ENCODE measurements around the gene ZDHHC11B.

The ZDHHC11B gene

DNA sequence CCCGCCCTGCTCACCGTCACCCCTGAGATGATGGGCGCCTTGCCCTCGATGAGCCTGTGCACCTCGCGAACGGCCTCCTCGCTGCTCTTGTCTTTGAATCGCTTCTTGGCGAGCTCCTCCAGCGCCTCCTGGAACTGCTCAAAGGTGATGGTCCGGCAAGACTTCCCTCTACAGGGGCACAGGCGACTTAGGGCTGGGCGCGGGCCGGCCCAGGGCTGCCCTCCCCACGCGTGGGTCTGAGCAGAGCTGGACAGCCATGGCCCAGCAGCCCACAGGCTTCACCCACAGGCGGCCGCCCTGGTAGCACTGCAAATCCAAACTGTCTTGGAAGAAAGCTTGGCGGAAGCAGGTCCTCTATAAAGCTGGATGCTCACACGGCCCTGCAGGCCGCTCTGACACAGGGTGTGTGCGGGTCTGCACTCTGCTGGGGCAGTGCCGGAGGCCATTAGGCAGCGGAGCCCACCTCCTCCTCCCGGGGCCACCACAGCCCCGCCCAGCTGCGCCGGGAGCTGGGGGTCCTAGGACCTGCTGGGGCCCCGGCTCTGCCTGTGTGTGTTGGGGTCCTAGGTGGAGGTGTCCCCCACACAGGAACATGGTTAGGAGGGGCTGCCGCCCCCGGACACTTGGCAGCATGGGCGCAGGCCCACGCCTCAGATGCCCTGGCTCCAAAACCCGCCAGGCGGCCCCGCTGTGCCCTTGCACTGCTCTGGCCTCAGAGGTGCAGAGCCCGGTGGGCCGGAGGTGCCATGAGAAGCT lies 118.4 kb downstream of the ZDHHC11B start:
- Histone ChIP-seq H3K9me3 (ENCODE audit: control insufficient read depth in 1 of 2, low read length in 2 of 2) (no peaks in the 10 kb centered on the region), H3K9ac (ENCODE audit: low read depth in 1 of 2, low read length in 2 of 2) (no peak overlapping the region), H3K4me1 (ENCODE audit: control insufficient read depth in 1 of 2, insufficient read depth in 2 of 2, low read length in 2 of 2) (peaks cover 6 to 9% of the 10 kb centered on the region in 2 donors), H3K27ac (ENCODE audit: low read depth, low read length) (no peak overlapping the region), H3K4me3 (ENCODE audit: low read depth in 1 of 2, low read length in 2 of 2) (no peak overlapping the region), H3K36me3 (ENCODE audit: control insufficient read depth in 1 of 2, insufficient read depth in 2 of 2, low read length in 2 of 2) (peaks cover 6 to 38% of the 10 kb centered on the region in 2 donors), H3K27me3 (ENCODE audit: control insufficient read depth in 1 of 2, insufficient read depth in 2 of 2, low read length in 2 of 2) (no peaks in the 10 kb centered on the region)

- H3K9me3 ChIP-seq (ENCODE audit: control insufficient read depth in 1 of 2, low read length in 2 of 2): no peaks in the 10 kb centered on the region
- no peak overlapping the region for H3K27ac ChIP-seq (ENCODE audit: low read depth, low read length)
- peaks cover 6 to 43% of the 10 kb centered on the region in 2 donors for H3K36me3 ChIP-seq (ENCODE audit: control insufficient read depth in 1 of 2, insufficient read depth in 2 of 2, low read length in 2 of 2)
- H3K4me1 ChIP-seq (ENCODE audit: control insufficient read depth in 1 of 2, insufficient read depth in 2 of 2, low read length in 2 of 2): peaks cover 6 to 9% of the 10 kb centered on the region in 2 donors
- no peak overlapping the region for H3K4me3 ChIP-seq (ENCODE audit: low read depth in 1 of 2, low read length in 2 of 2)
- no peak overlapping the region for H3K9ac ChIP-seq (ENCODE audit: low read depth in 1 of 2, low read length in 2 of 2)
- no peaks in the 10 kb centered on the region for H3K27me3 ChIP-seq (ENCODE audit: control insufficient read depth in 1 of 2, insufficient read depth in 2 of 2, low read length in 2 of 2)
These were observed 119.0 kb downstream of the ZDHHC11B start for GRCh38 chr5:665541-665955.

DNA sequence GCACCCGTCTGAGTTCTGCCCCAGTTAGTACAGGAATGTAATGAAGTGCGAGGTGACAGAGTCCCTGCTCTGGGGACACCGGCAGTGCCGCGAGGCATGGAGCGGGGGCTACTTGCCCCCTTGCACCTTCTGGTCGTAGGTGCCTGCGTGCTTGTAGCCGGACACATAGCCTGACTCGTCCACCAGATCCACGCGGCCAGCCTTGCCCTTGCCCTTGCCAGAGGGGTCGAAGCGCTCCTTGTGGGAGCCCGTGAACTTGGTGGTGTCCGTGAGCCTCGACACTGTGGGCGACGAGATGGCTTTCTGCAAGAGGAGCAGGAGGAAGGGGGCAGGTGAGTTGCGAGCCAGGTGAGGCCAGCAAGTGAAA lies 119.6 kb downstream of the ZDHHC11B start:
- no peaks in the 10 kb centered on the region for H3K9me3 ChIP-seq (ENCODE audit: control insufficient read depth in 1 of 2, low read length in 2 of 2)
- H3K27ac ChIP-seq (ENCODE audit: low read depth, low read length): no peak overlapping the region
- no peak overlapping the region for H3K4me3 ChIP-seq (ENCODE audit: low read depth in 1 of 2, low read length in 2 of 2)
- peaks cover 6 to 47% of the 10 kb centered on the region in 2 donors for H3K36me3 ChIP-seq (ENCODE audit: control insufficient read depth in 1 of 2, insufficient read depth in 2 of 2, low read length in 2 of 2)
- H3K9ac ChIP-seq (ENCODE audit: low read depth in 1 of 2, low read length in 2 of 2): no peak overlapping the region
- H3K27me3 ChIP-seq (ENCODE audit: control insufficient read depth in 1 of 2, insufficient read depth in 2 of 2, low read length in 2 of 2): no peaks in the 10 kb centered on the region
- peaks cover 6 to 9% of the 10 kb centered on the region in 2 donors for H3K4me1 ChIP-seq (ENCODE audit: control insufficient read depth in 1 of 2, insufficient read depth in 2 of 2, low read length in 2 of 2)

GRCh38 chr5:664343-664993 lies 120.1 kb downstream of the ZDHHC11B start:
- no peak overlapping the region for H3K27ac ChIP-seq (ENCODE audit: low read depth, low read length)
- H3K4me1 ChIP-seq (ENCODE audit: control insufficient read depth in 1 of 2, insufficient read depth in 2 of 2, low read length in 2 of 2): peaks cover 6 to 8% of the 10 kb centered on the region in 2 donors
- H3K4me3 ChIP-seq (ENCODE audit: low read depth in 1 of 2, low read length in 2 of 2): no peak overlapping the region
- H3K9me3 ChIP-seq (ENCODE audit: control insufficient read depth in 1 of 2, low read length in 2 of 2): no peaks in the 10 kb centered on the region
- peaks cover 9 to 52% of the 10 kb centered on the region in 2 donors for H3K36me3 ChIP-seq (ENCODE audit: control insufficient read depth in 1 of 2, insufficient read depth in 2 of 2, low read length in 2 of 2)
- no peaks in the 10 kb centered on the region for H3K27me3 ChIP-seq (ENCODE audit: control insufficient read depth in 1 of 2, insufficient read depth in 2 of 2, low read length in 2 of 2)
- no peak overlapping the region for H3K9ac ChIP-seq (ENCODE audit: low read depth in 1 of 2, low read length in 2 of 2)

- no peaks in the 10 kb centered on the region for H3K9me3 ChIP-seq (ENCODE audit: control insufficient read depth in 1 of 2, low read length in 2 of 2)
- no peaks in the 10 kb centered on the region for H3K27me3 ChIP-seq (ENCODE audit: control insufficient read depth in 1 of 2, insufficient read depth in 2 of 2, low read length in 2 of 2)
- no peak overlapping the region for H3K27ac ChIP-seq (ENCODE audit: low read depth, low read length)
- H3K9ac ChIP-seq (ENCODE audit: low read depth in 1 of 2, low read length in 2 of 2): no peak overlapping the region
- H3K4me1 ChIP-seq (ENCODE audit: control insufficient read depth in 1 of 2, insufficient read depth in 2 of 2, low read length in 2 of 2): peaks cover 4 to 6% of the 10 kb centered on the region in 2 donors
- H3K4me3 ChIP-seq (ENCODE audit: low read depth in 1 of 2, low read length in 2 of 2): no peak overlapping the region
- peaks cover 7 to 56% of the 10 kb centered on the region in 2 donors for H3K36me3 ChIP-seq (ENCODE audit: control insufficient read depth in 1 of 2, insufficient read depth in 2 of 2, low read length in 2 of 2)
These were observed 120.8 kb downstream of the ZDHHC11B start for GRCh38 chr5:663436-664342.

DNA sequence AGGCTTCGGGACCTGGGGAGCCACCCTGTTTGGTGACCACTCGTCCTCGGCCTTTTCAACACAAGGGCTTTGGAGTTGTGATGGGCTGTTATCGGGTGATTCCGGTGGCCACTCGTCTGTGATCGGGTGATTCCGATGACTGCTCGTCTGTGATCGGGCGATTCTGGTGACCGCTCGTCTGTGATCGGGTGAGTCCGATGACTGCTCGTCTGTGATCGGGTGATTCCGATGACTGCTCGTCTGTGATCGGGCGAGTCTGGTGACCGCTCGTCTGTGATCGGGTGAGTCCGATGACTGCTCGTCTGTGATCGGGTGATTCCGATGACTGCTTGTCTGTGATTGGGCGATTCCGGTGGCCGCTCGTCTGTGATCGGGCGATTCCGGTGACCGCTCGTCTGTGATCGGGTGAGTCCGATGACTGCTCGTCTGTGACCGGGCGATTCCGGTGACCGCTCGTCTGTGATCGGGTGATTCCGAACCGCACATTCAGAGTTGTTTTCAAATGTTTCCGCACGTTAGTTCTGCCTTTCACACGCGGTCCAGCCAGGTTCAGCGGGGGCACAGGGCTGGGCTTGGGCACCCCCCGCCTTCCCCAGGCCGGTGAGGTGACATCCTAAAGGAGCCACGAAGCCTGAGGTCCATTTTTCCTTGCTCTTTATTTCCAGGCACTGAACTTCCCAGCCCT lies 121.6 kb downstream of the ZDHHC11B start:
- H3K9ac ChIP-seq (ENCODE audit: low read depth in 1 of 2, low read length in 2 of 2): no peak overlapping the region
- H3K36me3 ChIP-seq (ENCODE audit: control insufficient read depth in 1 of 2, insufficient read depth in 2 of 2, low read length in 2 of 2): peaks cover 6 to 60% of the 10 kb centered on the region in 2 donors

DNA sequence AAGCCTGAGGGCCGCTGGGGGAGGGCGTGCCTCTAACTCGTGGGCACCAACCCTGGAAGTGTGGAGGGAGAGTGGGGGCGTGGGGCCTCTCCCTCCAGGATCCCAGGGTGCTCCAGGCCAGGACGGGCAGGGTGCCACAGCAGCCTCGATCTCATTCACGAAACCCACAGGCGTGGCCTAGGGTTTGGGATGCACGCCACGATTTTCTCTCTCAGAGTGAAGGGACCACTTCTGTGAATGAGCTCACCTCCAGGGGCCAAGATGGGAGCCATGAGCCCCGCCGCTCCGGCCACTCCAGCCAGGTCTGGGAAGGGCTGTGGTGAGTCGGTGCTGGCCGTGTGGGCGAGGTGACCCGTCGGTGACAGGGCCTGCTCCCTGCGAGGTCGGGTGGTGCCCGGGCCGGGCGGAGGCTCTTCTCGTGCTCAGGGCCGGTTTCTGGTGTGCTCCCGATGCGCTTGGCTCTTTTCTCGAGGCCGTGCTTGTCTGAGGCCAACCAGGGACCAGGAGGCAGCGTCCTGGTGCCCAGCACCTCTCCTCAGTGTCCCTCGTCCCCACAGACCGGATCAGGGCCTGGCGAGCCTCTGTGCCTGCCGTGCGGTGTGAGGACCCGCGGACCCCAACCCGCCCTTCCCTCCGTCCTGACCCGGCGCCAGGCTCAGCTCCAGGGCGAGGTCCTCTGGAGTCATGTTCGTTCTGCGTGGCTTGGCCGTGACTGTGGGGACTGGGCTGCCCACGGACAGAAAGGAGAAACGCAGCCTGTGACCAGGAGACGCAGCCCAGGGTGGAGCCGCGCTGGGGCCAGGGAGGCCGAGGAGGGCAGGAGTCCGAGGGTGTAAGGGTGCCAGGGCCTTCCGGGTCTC lies 122.4 kb downstream of the ZDHHC11B start:
- Histone ChIP-seq H3K4me1 (ENCODE audit: control insufficient read depth in 1 of 2, insufficient read depth in 2 of 2, low read length in 2 of 2) (peaks cover 4 to 6% of the 10 kb centered on the region in 2 donors), H3K27ac (ENCODE audit: low read depth, low read length) (no peak overlapping the region), H3K4me3 (ENCODE audit: low read depth in 1 of 2, low read length in 2 of 2) (no peak overlapping the region), H3K9ac (ENCODE audit: low read depth in 1 of 2, low read length in 2 of 2) (no peak overlapping the region), H3K9me3 (ENCODE audit: control insufficient read depth in 1 of 2, low read length in 2 of 2) (no peaks in the 10 kb centered on the region), H3K27me3 (ENCODE audit: control insufficient read depth in 1 of 2, insufficient read depth in 2 of 2, low read length in 2 of 2) (no peaks in the 10 kb centered on the region), H3K36me3 (ENCODE audit: control insufficient read depth in 1 of 2, insufficient read depth in 2 of 2, low read length in 2 of 2) (peaks cover 6 to 67% of the 10 kb centered on the region in 2 donors)

More for the DNA sequence above, 121.6 kb downstream of the ZDHHC11B start:
- H3K27ac ChIP-seq (ENCODE audit: low read depth, low read length): no peak overlapping the region
- H3K4me1 ChIP-seq (ENCODE audit: control insufficient read depth in 1 of 2, insufficient read depth in 2 of 2, low read length in 2 of 2): peaks cover 4 to 6% of the 10 kb centered on the region in 2 donors
- no peaks in the 10 kb centered on the region for H3K9me3 ChIP-seq (ENCODE audit: control insufficient read depth in 1 of 2, low read length in 2 of 2)
- H3K4me3 ChIP-seq (ENCODE audit: low read depth in 1 of 2, low read length in 2 of 2): no peak overlapping the region
- H3K27me3 ChIP-seq (ENCODE audit: control insufficient read depth in 1 of 2, insufficient read depth in 2 of 2, low read length in 2 of 2): no peaks in the 10 kb centered on the region

- H3K36me3 ChIP-seq (ENCODE audit: control insufficient read depth in 1 of 2, insufficient read depth in 2 of 2, low read length in 2 of 2): peaks cover 6 to 66% of the 10 kb centered on the region in 2 donors
- H3K9ac ChIP-seq (ENCODE audit: low read depth in 1 of 2, low read length in 2 of 2): no peak overlapping the region
- no peak overlapping the region for H3K4me3 ChIP-seq (ENCODE audit: low read depth in 1 of 2, low read length in 2 of 2)
- no peaks in the 10 kb centered on the region for H3K9me3 ChIP-seq (ENCODE audit: control insufficient read depth in 1 of 2, low read length in 2 of 2)
- H3K4me1 ChIP-seq (ENCODE audit: control insufficient read depth in 1 of 2, insufficient read depth in 2 of 2, low read length in 2 of 2): peaks cover 4 to 6% of the 10 kb centered on the region in 2 donors
- H3K27ac ChIP-seq (ENCODE audit: low read depth, low read length): no peak overlapping the region
- H3K27me3 ChIP-seq (ENCODE audit: control insufficient read depth in 1 of 2, insufficient read depth in 2 of 2, low read length in 2 of 2): no peaks in the 10 kb centered on the region
These were observed 124.0 kb downstream of the ZDHHC11B start for GRCh38 chr5:660491-661030.

Measured in duodenal mucosa (tissue), 2 donors.